Activated T-helper 9 cell treated with anti-CD3 and anti-CD28 coated beads, Interleukin-2, amount 50 U/mL, for 16 hours (primary cell): ENCODE measurements around the gene PIPOX.
A peak's percentile ranks its signal among the peaks of the same experiment; 100 is the strongest.

Source experiments
- DNase-seq: peaks from one replicate; pipeline ENCODE4 v3.0.0-alpha.2; 2020; ENCODE audit warnings: low read depth

PIPOX gene

GRCh38 chr17:29042679-29043538, at the start of gene PIPOX:
Gene PIPOX, plus strand, starts transcription at chr17:29043141. Its CDS starts 85 bp downstream, at chr17:29043226.
- no peak for DNase-seq

- no peak for DNase-seq
Measured at GRCh38 chr17:28993645-28994426, 49.1 kb upstream of the PIPOX start.

- DNase-seq = no peak
Measured at GRCh38 chr17:28996554-28997096, 46.3 kb upstream of the PIPOX start.

- no peak for DNase-seq
Measured at GRCh38 chr17:28997806-28998205, 45.1 kb upstream of the PIPOX start.

GRCh38 chr17:28999206-28999605, 43.7 kb upstream of the PIPOX start:
- DNase-seq = no peak

- DNase-seq = no peak
Measured at GRCh38 chr17:29000973-29001372, 42.0 kb upstream of the PIPOX start.

GRCh38 chr17:29002811-29003210, 40.1 kb upstream of the PIPOX start:
- no peak for DNase-seq

GRCh38 chr17:29003289-29003688, 39.7 kb upstream of the PIPOX start:
- no peak for DNase-seq

- DNase-seq = no peak
Measured at GRCh38 chr17:29004081-29004692, 38.8 kb upstream of the PIPOX start.

GRCh38 chr17:29005936-29006511, 36.9 kb upstream of the PIPOX start, which contains the start of gene SEZ6:
Gene SEZ6, minus strand, starts transcription at chr17:29006033. Its CDS starts 164 bp downstream, at chr17:29005869.
- DNase-seq = peak; percentile 39

GRCh38 chr17:29007456-29007855, 35.5 kb upstream of the PIPOX start:
- DNase-seq = no peak

GRCh38 chr17:29007860-29008455, 35.0 kb upstream of the PIPOX start:
- no peak for DNase-seq

GRCh38 chr17:29008591-29008990, 34.4 kb upstream of the PIPOX start:
- no peak for DNase-seq

- no peak for DNase-seq
Measured at GRCh38 chr17:29010129-29010528, 32.8 kb upstream of the PIPOX start.

- DNase-seq = no peak
Measured at GRCh38 chr17:29010586-29010985, 32.4 kb upstream of the PIPOX start.

GRCh38 chr17:29012535-29012934, 30.4 kb upstream of the PIPOX start:
- DNase-seq = no peak

- no peak for DNase-seq
Measured at GRCh38 chr17:29014716-29015115, 28.2 kb upstream of the PIPOX start.

GRCh38 chr17:29016345-29017210, 26.4 kb upstream of the PIPOX start:
- no peak for DNase-seq

- DNase-seq = no peak
Measured at GRCh38 chr17:29018788-29019474, 24.0 kb upstream of the PIPOX start.
